ENCODE measurements around the gene CHAD. TPM values are rescaled to one million over a fixed set of nuclear protein-coding genes. Genes with fewer than 3 reads are reported as not detected.

Gene CHAD
- total and polyA plus RNA-seq, 5 donors from 2014 or later = not detected

GRCh38 chr17:50470426-50470825 is 1.7 kb upstream of the CHAD start:
- Mint-ChIP-seq H3K27ac (no peak overlapping the region), H3K4me1 (peaks cover 0 to 22% (median 0%) of the 10 kb centered on the region in 4 donors), H3K9me3 (peaks cover 0 to 2% (median 0%) of the 10 kb centered on the region in 7 donors), H3K27me3 (peaks cover 12% of the 10 kb centered on the region), H3K36me3 (peaks cover 26% of the 10 kb centered on the region), H3K4me3 (no peak overlapping the region)
- H3K27ac ChIP-seq (ENCODE audit: insufficient read depth, low read length, poor library complexity, severe bottlenecking) = no peak overlapping the region
- no peaks in the 10 kb centered on the region for H3K9me3 ChIP-seq (ENCODE audit: control insufficient read depth in 2 of 2, low read length in 2 of 2)
- no peaks in the 10 kb centered on the region for H3K36me3 ChIP-seq (ENCODE audit: control insufficient read depth, insufficient read depth, low read length)
- H3K4me3 ChIP-seq (ENCODE audit: low read depth, low read length) = no peak overlapping the region
- DNase-seq = no peak
- peaks cover 14% of the 10 kb centered on the region for H3K4me1 ChIP-seq (ENCODE audit: control insufficient read depth, insufficient read depth, low read length, poor library complexity, severe bottlenecking)
- H3K27me3 ChIP-seq (ENCODE audit: control insufficient read depth, insufficient read depth, low read length) = no peaks in the 10 kb centered on the region
- ATAC-seq (ENCODE audit: low read depth in 2 of 2) = no peak

GRCh38 chr17:50469671-50470305 is 1.1 kb upstream of the CHAD start:
- Mint-ChIP-seq H3K27ac (no peak overlapping the region), H3K27me3 (peaks cover 12% of the 10 kb centered on the region), H3K4me3 (no peak overlapping the region), H3K36me3 (peaks cover 26% of the 10 kb centered on the region), H3K4me1 (peaks cover 0 to 22% (median 2%) of the 10 kb centered on the region in 4 donors), H3K9me3 (peaks cover 0 to 3% (median 0%) of the 10 kb centered on the region in 7 donors)
- H3K27me3 ChIP-seq (ENCODE audit: control insufficient read depth, insufficient read depth, low read length) = no peaks in the 10 kb centered on the region
- H3K4me3 ChIP-seq (ENCODE audit: low read depth, low read length) = no peak overlapping the region
- H3K9me3 ChIP-seq (ENCODE audit: control insufficient read depth in 2 of 2, low read length in 2 of 2) = no peaks in the 10 kb centered on the region
- H3K4me1 ChIP-seq (ENCODE audit: control insufficient read depth, insufficient read depth, low read length, poor library complexity, severe bottlenecking) = peaks cover 14% of the 10 kb centered on the region
- H3K36me3 ChIP-seq (ENCODE audit: control insufficient read depth, insufficient read depth, low read length) = no peaks in the 10 kb centered on the region
- no peak overlapping the region for H3K27ac ChIP-seq (ENCODE audit: insufficient read depth, low read length, poor library complexity, severe bottlenecking)
- DNase-seq (no peak), ATAC-seq (ENCODE audit: low read depth in 2 of 2) (no peak)

GRCh38 chr17:50469208-50469605 is 527 bp upstream of the CHAD start:
- peaks cover 12% of the 10 kb centered on the region for H3K27me3 Mint-ChIP-seq
- H3K9me3 Mint-ChIP-seq = peaks cover 0 to 4% (median 0%) of the 10 kb centered on the region in 7 donors
- peaks cover 20% of the 10 kb centered on the region for H3K36me3 Mint-ChIP-seq
- H3K27ac Mint-ChIP-seq = no peak overlapping the region
- H3K4me1 Mint-ChIP-seq = peaks cover 0 to 22% (median 2%) of the 10 kb centered on the region in 4 donors
- Histone ChIP-seq H3K9me3 (ENCODE audit: control insufficient read depth in 2 of 2, low read length in 2 of 2) (no peaks in the 10 kb centered on the region), H3K27me3 (ENCODE audit: control insufficient read depth, insufficient read depth, low read length) (no peaks in the 10 kb centered on the region), H3K36me3 (ENCODE audit: control insufficient read depth, insufficient read depth, low read length) (no peaks in the 10 kb centered on the region), H3K27ac (ENCODE audit: insufficient read depth, low read length, poor library complexity, severe bottlenecking) (no peak overlapping the region), H3K4me1 (ENCODE audit: control insufficient read depth, insufficient read depth, low read length, poor library complexity, severe bottlenecking) (peaks cover 14% of the 10 kb centered on the region), H3K4me3 (ENCODE audit: low read depth, low read length) (no peak overlapping the region)
- no peak overlapping the region for H3K4me3 Mint-ChIP-seq
- no peak for DNase-seq
- ATAC-seq (ENCODE audit: low read depth in 2 of 2) = no peak

- peaks cover 12% of the 10 kb centered on the region for H3K27me3 Mint-ChIP-seq
- Histone ChIP-seq H3K4me1 (ENCODE audit: control insufficient read depth, insufficient read depth, low read length, poor library complexity, severe bottlenecking) (peaks cover 14% of the 10 kb centered on the region), H3K27me3 (ENCODE audit: control insufficient read depth, insufficient read depth, low read length) (no peaks in the 10 kb centered on the region), H3K36me3 (ENCODE audit: control insufficient read depth, insufficient read depth, low read length) (no peaks in the 10 kb centered on the region), H3K27ac (ENCODE audit: insufficient read depth, low read length, poor library complexity, severe bottlenecking) (no peak overlapping the region), H3K4me3 (ENCODE audit: low read depth, low read length) (no peak overlapping the region), H3K9me3 (ENCODE audit: control insufficient read depth in 2 of 2, low read length in 2 of 2) (no peaks in the 10 kb centered on the region)
- H3K27ac Mint-ChIP-seq = no peak overlapping the region
- ATAC-seq (ENCODE audit: low read depth in 2 of 2) (no peak), DNase-seq (no peak)
- H3K36me3 Mint-ChIP-seq = peaks cover 11% of the 10 kb centered on the region
- peaks cover 0 to 4% (median 0%) of the 10 kb centered on the region in 7 donors for H3K9me3 Mint-ChIP-seq
- H3K4me1 Mint-ChIP-seq = peaks cover 0 to 22% (median 2%) of the 10 kb centered on the region in 4 donors
- peak overlapping the region in 1 of 4 donors; percentile 67 for H3K4me3 Mint-ChIP-seq
Measured at GRCh38 chr17:50467855-50468303, 801 bp downstream of the CHAD start.

GRCh38 chr17:50467114-50467854 is 1.4 kb downstream of the CHAD start:
- Histone ChIP-seq H3K9me3 (ENCODE audit: control insufficient read depth in 2 of 2, low read length in 2 of 2) (no peaks in the 10 kb centered on the region), H3K27me3 (ENCODE audit: control insufficient read depth, insufficient read depth, low read length) (no peaks in the 10 kb centered on the region), H3K4me3 (ENCODE audit: low read depth, low read length) (no peak overlapping the region), H3K36me3 (ENCODE audit: control insufficient read depth, insufficient read depth, low read length) (no peaks in the 10 kb centered on the region), H3K4me1 (ENCODE audit: control insufficient read depth, insufficient read depth, low read length, poor library complexity, severe bottlenecking) (peaks cover 14% of the 10 kb centered on the region), H3K27ac (ENCODE audit: insufficient read depth, low read length, poor library complexity, severe bottlenecking) (no peak overlapping the region)
- Mint-ChIP-seq H3K27me3 (peaks cover 12% of the 10 kb centered on the region), H3K9me3 (peaks cover 0 to 3% (median 0%) of the 10 kb centered on the region in 7 donors), H3K36me3 (peaks cover 8% of the 10 kb centered on the region), H3K27ac (no peak overlapping the region), H3K4me3 (peak overlapping the region in 1 of 4 donors; percentile 52), H3K4me1 (peaks cover 0 to 22% (median 2%) of the 10 kb centered on the region in 4 donors)
- DNase-seq (no peak), ATAC-seq (ENCODE audit: low read depth in 2 of 2) (no peak)

- Histone ChIP-seq H3K4me1 (ENCODE audit: control insufficient read depth, insufficient read depth, low read length, poor library complexity, severe bottlenecking) (peaks cover 14% of the 10 kb centered on the region), H3K36me3 (ENCODE audit: control insufficient read depth, insufficient read depth, low read length) (no peaks in the 10 kb centered on the region), H3K27ac (ENCODE audit: insufficient read depth, low read length, poor library complexity, severe bottlenecking) (no peak overlapping the region), H3K9me3 (ENCODE audit: control insufficient read depth in 2 of 2, low read length in 2 of 2) (no peaks in the 10 kb centered on the region), H3K4me3 (ENCODE audit: low read depth, low read length) (no peak overlapping the region), H3K27me3 (ENCODE audit: control insufficient read depth, insufficient read depth, low read length) (no peaks in the 10 kb centered on the region)
- ATAC-seq (ENCODE audit: low read depth in 2 of 2) = no peak
- H3K27me3 Mint-ChIP-seq = peaks cover 12% of the 10 kb centered on the region
- peaks cover 0 to 22% (median 2%) of the 10 kb centered on the region in 4 donors for H3K4me1 Mint-ChIP-seq
- H3K4me3 Mint-ChIP-seq = no peak overlapping the region
- H3K27ac Mint-ChIP-seq = no peak overlapping the region
- peaks cover 8% of the 10 kb centered on the region for H3K36me3 Mint-ChIP-seq
- peaks cover 0 to 2% (median 0%) of the 10 kb centered on the region in 7 donors for H3K9me3 Mint-ChIP-seq
- DNase-seq = no peak
Measured at GRCh38 chr17:50466371-50467113, 2.1 kb downstream of the CHAD start.

GRCh38 chr17:50465635-50466034 is 3.0 kb downstream of the CHAD start:
- Mint-ChIP-seq H3K4me1 (peaks cover 0 to 22% (median 2%) of the 10 kb centered on the region in 4 donors), H3K27me3 (peaks cover 12% of the 10 kb centered on the region), H3K9me3 (peaks cover 0 to 2% (median 0%) of the 10 kb centered on the region in 7 donors), H3K36me3 (peaks cover 5% of the 10 kb centered on the region), H3K4me3 (no peak overlapping the region), H3K27ac (no peak overlapping the region)
- H3K36me3 ChIP-seq (ENCODE audit: control insufficient read depth, insufficient read depth, low read length) = no peaks in the 10 kb centered on the region
- no peak for ATAC-seq (ENCODE audit: low read depth in 2 of 2)
- H3K9me3 ChIP-seq (ENCODE audit: control insufficient read depth in 2 of 2, low read length in 2 of 2) = no peaks in the 10 kb centered on the region
- H3K27me3 ChIP-seq (ENCODE audit: control insufficient read depth, insufficient read depth, low read length) = no peaks in the 10 kb centered on the region
- H3K27ac ChIP-seq (ENCODE audit: insufficient read depth, low read length, poor library complexity, severe bottlenecking) = no peak overlapping the region
- DNase-seq = no peak
- peaks cover 14% of the 10 kb centered on the region for H3K4me1 ChIP-seq (ENCODE audit: control insufficient read depth, insufficient read depth, low read length, poor library complexity, severe bottlenecking)
- H3K4me3 ChIP-seq (ENCODE audit: low read depth, low read length) = no peak overlapping the region

Data from CD4-positive, CD25-positive, alpha-beta regulatory T cell (primary cell).